Measurements from ENCODE around the gene MYO16.

- TF ChIP-seq EHMT2 (IDR thresholded peaks at IDR 0.05; ENCODE audit: low read depth) (no peak), CEBPB (IDR thresholded peaks at IDR 0.05) (no peak), CHD4 (IDR thresholded peaks at IDR 0.05; ENCODE audit: borderline replicate concordance) (no peak), E2F6 (IDR thresholded peaks at IDR 0.05; ENCODE audit: borderline replicate concordance, low read depth) (no peak), MAX (IDR thresholded peaks at IDR 0.05) (no peak), CTCF (IDR thresholded peaks at IDR 0.05) (no peak), MYC (IDR thresholded peaks at IDR 0.05; ENCODE audit: borderline replicate concordance, low read length) (no peak), HES2 (IDR thresholded peaks at IDR 0.05) (no peak), EP300 (IDR thresholded peaks at IDR 0.05) (no peak), MAZ (IDR thresholded peaks at IDR 0.05; ENCODE audit: borderline replicate concordance, low read depth, low read length) (no peak), POLR2A (IDR thresholded peaks at IDR 0.05; ENCODE audit: low read length) (no peak), CBX8 (IDR thresholded peaks at IDR 0.05) (no peak), HMGXB4 (CRISPR knock-in tag; IDR thresholded peaks at IDR 0.05; ENCODE audit: borderline replicate concordance) (no peak)
Observed at GRCh38 chr13:109198585-109198984, 569.2 kb downstream of the MYO16 start.
